HEK293 (cell line): ENCODE data around the gene OTUB1.
"Not testable (repeated sequence)": the region's sequence is repeated elsewhere in the genome, so short reads cannot be mapped to it uniquely, and the experiment has no call there.

Experiments
- CTCF ChIA-PET: fragments of 350-600 bp; formaldehyde crosslinking; extraction: SDS; loops from one replicate; lab custom pipeline; 2021; ENCODE audit warnings: antibody characterized with exemption; lab: Yijun Ruan, JAX
- POLR2A ChIA-PET: fragments of 300-600 bp; formaldehyde crosslinking; extraction: SDS; loops from one replicate; lab custom pipeline; 2020; ENCODE audit warnings: antibody characterized with exemption, inconsistent platforms; lab: Yijun Ruan, JAX
- H3K27ac ChIP-seq: fragments of 200-500 bp; sonication (Bioruptor generic); 2 replicates; pipeline ENCODE4 v1.5.1; 2014; ENCODE audit warnings: low read depth, low read length, control low read depth, inconsistent platforms; ENCODE audit errors: extremely low read depth
- H3K36me3 ChIP-seq, 2 experiments: fragments of 200-500 bp in 1 of 2; sonication (Bioruptor generic) in 1 of 2; 1 replicate in 1 of 2; 2 replicates in 1 of 2; pipeline ENCODE4 v1.5.1; 2014 to 2017; ENCODE audit warnings: inconsistent platforms in 2 of 2, low read length in 2 of 2; ENCODE audit not compliant: control insufficient read depth in 2 of 2, insufficient read depth in 1 of 2
- H3K4me1 ChIP-seq: fragments of 200-500 bp; sonication (Bioruptor generic); 2 replicates; pipeline ENCODE4 v1.5.1; 2014; ENCODE audit warnings: mild to moderate bottlenecking, low read length, inconsistent platforms; ENCODE audit not compliant: control insufficient read depth, insufficient read depth
- H3K4me3 ChIP-seq: 2 replicates; pipeline ENCODE4 v1.5.1; 2011; ENCODE audit warnings: low read depth, mild to moderate bottlenecking, control low read depth, low read length, moderate library complexity
- H3K9me3 ChIP-seq: fragments of 200-500 bp; sonication (Bioruptor generic); 2 replicates; pipeline ENCODE4 v1.5.1; 2014; ENCODE audit warnings: low read depth, low read length, inconsistent platforms; ENCODE audit not compliant: control insufficient read depth, insufficient read depth
- ZBTB11 ChIP-seq: fragments of 450-650 bp; formaldehyde crosslinking; conservative IDR thresholded peaks from 2 replicates; pipeline ENCODE4 v1.5.1; 2016; ENCODE audit warnings: low read depth, missing biosample characterization, missing genetic modification characterization
- ZBTB8A ChIP-seq: fragments of 450-650 bp; formaldehyde crosslinking; IDR thresholded peaks from 2 replicates; pipeline ENCODE4 v1.5.1; 2016; ENCODE audit warnings: missing biosample characterization, missing genetic modification characterization
- ZNF121 ChIP-seq: fragments of 450-650 bp; formaldehyde crosslinking; IDR thresholded peaks from 2 replicates; pipeline ENCODE4 v1.5.1; 2016; ENCODE audit warnings: missing biosample characterization, missing genetic modification characterization
- ZNF140 ChIP-seq: fragments of 450-650 bp; formaldehyde crosslinking; IDR thresholded peaks from 2 replicates; pipeline ENCODE4 v1.5.1; 2016; ENCODE audit warnings: missing biosample characterization, missing genetic modification characterization
- ZNF202 ChIP-seq: fragments of 450-650 bp; formaldehyde crosslinking; IDR thresholded peaks from 2 replicates; pipeline ENCODE4 v1.5.1; 2016; ENCODE audit warnings: missing biosample characterization, missing genetic modification characterization, borderline replicate concordance
- ZNF223 ChIP-seq: fragments of 450-650 bp; formaldehyde crosslinking; IDR thresholded peaks from 2 replicates; pipeline ENCODE4 v1.5.1; 2016; ENCODE audit warnings: missing biosample characterization, missing genetic modification characterization
- ZNF266 ChIP-seq: fragments of 450-650 bp; formaldehyde crosslinking; IDR thresholded peaks from 2 replicates; pipeline ENCODE4 v1.5.1; 2016; ENCODE audit warnings: missing biosample characterization, missing genetic modification characterization, low read depth
- ZNF394 ChIP-seq: fragments of 450-650 bp; formaldehyde crosslinking; IDR thresholded peaks from 2 replicates; pipeline ENCODE4 v1.5.1; 2016; ENCODE audit warnings: missing biosample characterization, missing genetic modification characterization, mild to moderate bottlenecking, moderate library complexity, borderline replicate concordance
- ZNF404 ChIP-seq: fragments of 450-650 bp; formaldehyde crosslinking; IDR thresholded peaks from 2 replicates; pipeline ENCODE4 v1.5.1; 2017; ENCODE audit warnings: missing biosample characterization, missing genetic modification characterization
- ZNF426 ChIP-seq: fragments of 450-650 bp; formaldehyde crosslinking; IDR thresholded peaks from 2 replicates; pipeline ENCODE4 v1.5.1; 2017; ENCODE audit warnings: missing biosample characterization, missing genetic modification characterization, mild to moderate bottlenecking, inconsistent platforms, moderate library complexity
- ZNF433 ChIP-seq: fragments of 450-650 bp; formaldehyde crosslinking; IDR thresholded peaks from 2 replicates; pipeline ENCODE4 v1.5.1; 2016; ENCODE audit warnings: missing biosample characterization, missing genetic modification characterization, low read depth
- ZNF510 ChIP-seq: fragments of 450-650 bp; formaldehyde crosslinking; IDR thresholded peaks from 2 replicates; pipeline ENCODE4 v1.5.1; 2018; ENCODE audit warnings: mild to moderate bottlenecking, missing genetic modification characterization, missing biosample characterization; ENCODE audit not compliant: insufficient replicate concordance
- ZNF518A ChIP-seq: fragments of 450-650 bp; formaldehyde crosslinking; conservative IDR thresholded peaks from 2 replicates; pipeline ENCODE4 v1.5.1; 2016; ENCODE audit warnings: low read depth, missing biosample characterization, missing genetic modification characterization
- ZNF555 ChIP-seq: fragments of 450-650 bp; formaldehyde crosslinking; conservative IDR thresholded peaks from 2 replicates; pipeline ENCODE4 v1.5.1; 2017; ENCODE audit warnings: missing biosample characterization, mild to moderate bottlenecking, missing genetic modification characterization, inconsistent platforms
- ZNF558 ChIP-seq: fragments of 450-650 bp; formaldehyde crosslinking; IDR thresholded peaks from 2 replicates; pipeline ENCODE4 v1.5.1; 2016; ENCODE audit warnings: missing biosample characterization, missing genetic modification characterization
- ZNF623 ChIP-seq: fragments of 450-650 bp; formaldehyde crosslinking; IDR thresholded peaks from 2 replicates; pipeline ENCODE4 v1.5.1; 2016; ENCODE audit warnings: missing biosample characterization, missing genetic modification characterization
- ZNF629 ChIP-seq: fragments of 450-650 bp; formaldehyde crosslinking; IDR thresholded peaks from 2 replicates; pipeline ENCODE4 v1.5.1; 2017; ENCODE audit warnings: missing biosample characterization, missing genetic modification characterization
- ZNF654 ChIP-seq: fragments of 450-650 bp; formaldehyde crosslinking; IDR thresholded peaks from 2 replicates; pipeline ENCODE4 v1.5.1; 2016; ENCODE audit warnings: low read depth, missing biosample characterization, missing genetic modification characterization
- ZNF664 ChIP-seq: fragments of 450-650 bp; formaldehyde crosslinking; IDR thresholded peaks from 2 replicates; pipeline ENCODE4 v1.5.1; 2016; ENCODE audit warnings: missing biosample characterization, missing genetic modification characterization
- TF ChIP-seq, protein P1 (sequence below): fragments of 450-650 bp; formaldehyde crosslinking; IDR thresholded peaks from 2 replicates; pipeline ENCODE4 v1.5.1; 2016; ENCODE audit warnings: missing biosample characterization, missing genetic modification characterization

The OTUB1 gene

DNA sequence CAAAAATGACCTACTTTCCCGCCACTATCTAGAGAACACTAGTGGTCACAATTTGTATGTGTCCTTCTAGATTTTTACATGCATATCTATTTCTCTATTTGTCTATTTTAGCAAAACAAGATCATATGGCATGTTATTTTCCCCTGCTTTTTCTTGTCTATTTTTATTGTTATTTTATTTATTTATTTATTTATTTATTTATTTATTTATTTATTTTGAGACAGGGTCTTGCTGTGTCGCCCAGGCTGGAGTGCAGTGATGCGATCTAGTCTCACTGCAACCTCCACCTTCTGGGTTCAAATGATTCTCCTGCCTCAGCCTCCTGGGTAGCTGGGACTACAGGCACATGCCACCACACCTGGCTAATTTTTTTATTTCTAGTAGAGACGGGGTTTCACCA lies 22.3 kb upstream of the OTUB1 start:
- POLR2A ChIA-PET, H3K9me3 ChIP-seq: not testable (repeated sequence)
- CTCF ChIA-PET, result interaction anchor here (0.6 to 1.0 kb wide), 3 partner anchors 26 to 88 kb away, joined by 3 to 10 read pairs (median 3); no protein-coding TSS in a partner anchor

More for the DNA sequence above, 22.3 kb upstream of the OTUB1 start:
- TF ChIP-seq ZBTB11 (tag by site-specific recombination) (peak; percentile 72), ZNF394 (peak; percentile 88), ZNF518A (peak; percentile 85), ZNF510 (tag by site-specific recombination) (peak; percentile 76), ZNF558 (tag by site-specific recombination) (0 out of 2 replicates have a peak, but pooled peaks have one; percentile 51), ZNF426 (tag by site-specific recombination) (peak; percentile 76), ZNF555 (peak; percentile 72), ZNF140 (tag by site-specific recombination) (peak; percentile 38; the same call in 1 of the 2 replicates), ZNF623 (peak; percentile 66), ZNF664 (tag by site-specific recombination) (peak; percentile 62; the same call in 1 of the 2 replicates), ZNF223 (0 out of 2 replicates have a peak, but pooled peaks have one; percentile 31), ZNF404 (tag by site-specific recombination) (peak; percentile 68; the same call in 1 of the 2 replicates), ZBTB8A (tag by site-specific recombination) (peak; percentile 73; the same call in 1 of the 2 replicates), ZNF266 (tag by site-specific recombination) (peak; percentile 73; the same call in 1 of the 2 replicates), ZNF654 (tag by site-specific recombination) (peak; percentile 18; the same call in 1 of the 2 replicates), ZNF433 (0 out of 2 replicates have a peak, but pooled peaks have one; percentile 44), ZNF121 (tag by site-specific recombination) (0 out of 2 replicates have a peak, but pooled peaks have one; percentile 21), ZNF202 (peak; percentile 47; the same call in 1 of the 2 replicates), ZNF629 (tag by site-specific recombination) (0 out of 2 replicates have a peak, but pooled peaks have one; percentile 22)
- TF ChIP-seq, protein P1, sequence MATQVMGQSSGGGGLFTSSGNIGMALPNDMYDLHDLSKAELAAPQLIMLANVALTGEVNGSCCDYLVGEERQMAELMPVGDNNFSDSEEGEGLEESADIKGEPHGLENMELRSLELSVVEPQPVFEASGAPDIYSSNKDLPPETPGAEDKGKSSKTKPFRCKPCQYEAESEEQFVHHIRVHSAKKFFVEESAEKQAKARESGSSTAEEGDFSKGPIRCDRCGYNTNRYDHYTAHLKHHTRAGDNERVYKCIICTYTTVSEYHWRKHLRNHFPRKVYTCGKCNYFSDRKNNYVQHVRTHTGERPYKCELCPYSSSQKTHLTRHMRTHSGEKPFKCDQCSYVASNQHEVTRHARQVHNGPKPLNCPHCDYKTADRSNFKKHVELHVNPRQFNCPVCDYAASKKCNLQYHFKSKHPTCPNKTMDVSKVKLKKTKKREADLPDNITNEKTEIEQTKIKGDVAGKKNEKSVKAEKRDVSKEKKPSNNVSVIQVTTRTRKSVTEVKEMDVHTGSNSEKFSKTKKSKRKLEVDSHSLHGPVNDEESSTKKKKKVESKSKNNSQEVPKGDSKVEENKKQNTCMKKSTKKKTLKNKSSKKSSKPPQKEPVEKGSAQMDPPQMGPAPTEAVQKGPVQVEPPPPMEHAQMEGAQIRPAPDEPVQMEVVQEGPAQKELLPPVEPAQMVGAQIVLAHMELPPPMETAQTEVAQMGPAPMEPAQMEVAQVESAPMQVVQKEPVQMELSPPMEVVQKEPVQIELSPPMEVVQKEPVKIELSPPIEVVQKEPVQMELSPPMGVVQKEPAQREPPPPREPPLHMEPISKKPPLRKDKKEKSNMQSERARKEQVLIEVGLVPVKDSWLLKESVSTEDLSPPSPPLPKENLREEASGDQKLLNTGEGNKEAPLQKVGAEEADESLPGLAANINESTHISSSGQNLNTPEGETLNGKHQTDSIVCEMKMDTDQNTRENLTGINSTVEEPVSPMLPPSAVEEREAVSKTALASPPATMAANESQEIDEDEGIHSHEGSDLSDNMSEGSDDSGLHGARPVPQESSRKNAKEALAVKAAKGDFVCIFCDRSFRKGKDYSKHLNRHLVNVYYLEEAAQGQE (tag by site-specific recombination), result peak; percentile 58
- H3K27ac ChIP-seq, H3K4me1 ChIP-seq, H3K36me3 ChIP-seq, H3K4me3 ChIP-seq: not testable (repeated sequence)
